H9 (cell line): ENCODE measurements around the gene SNRNP48. TPM values are rescaled to one million over a fixed set of nuclear protein-coding genes. Genes with fewer than 3 reads are reported as not detected.

ENCODE experiments used
- DNase-seq: peaks from one replicate; pipeline ENCODE4 v3.0.0-alpha.2; 2017
- H2AFZ ChIP-seq: one replicate; pipeline ENCODE4 v1.6.1; 2013; ENCODE audit warnings: mild to moderate bottlenecking, low read length, control low read depth, moderate library complexity
- H2AK5ac ChIP-seq: 2 replicates; pipeline ENCODE4 v1.6.1; 2013; ENCODE audit warnings: low read length, control low read depth, mixed read lengths; ENCODE audit not compliant: insufficient read length
- H2BK120ac ChIP-seq: one replicate; pipeline ENCODE4 v1.6.1; 2013; ENCODE audit warnings: low read depth, mild to moderate bottlenecking, low read length, control low read depth, inconsistent platforms; ENCODE audit not compliant: poor library complexity, severe bottlenecking
- H2BK12ac ChIP-seq: 2 replicates; pipeline ENCODE4 v1.6.1; 2013; ENCODE audit warnings: low read length, control low read depth, mixed read lengths, low read depth; ENCODE audit not compliant: insufficient read length
- H2BK15ac ChIP-seq: 2 replicates; pipeline ENCODE4 v1.6.1; 2013; ENCODE audit warnings: low read depth, low read length, control low read depth
- H2BK20ac ChIP-seq: one replicate; pipeline ENCODE4 v1.6.1; 2013; ENCODE audit warnings: low read depth, mild to moderate bottlenecking, low read length, control low read depth, inconsistent platforms; ENCODE audit not compliant: poor library complexity, severe bottlenecking
- H2BK5ac ChIP-seq: 2 replicates; pipeline ENCODE4 v1.6.1; 2013; ENCODE audit warnings: low read length, control low read depth, mixed read lengths; ENCODE audit not compliant: insufficient read length
- H3K14ac ChIP-seq: 2 replicates; pipeline ENCODE4 v1.6.1; 2013; ENCODE audit warnings: low read length, control low read depth; ENCODE audit not compliant: insufficient read depth
- H3K18ac ChIP-seq: 2 replicates; pipeline ENCODE4 v1.6.1; 2013; ENCODE audit warnings: low read depth, mild to moderate bottlenecking, mixed read lengths, low read length, control low read depth; ENCODE audit not compliant: insufficient read length
- H3K23ac ChIP-seq: 2 replicates; pipeline ENCODE4 v1.6.1; 2013; ENCODE audit warnings: low read length, control low read depth, mixed read lengths, low read depth; ENCODE audit not compliant: insufficient read length
- H3K23me2 ChIP-seq: 2 replicates; pipeline ENCODE4 v1.6.1; 2013; ENCODE audit warnings: low read depth, mild to moderate bottlenecking, mixed read lengths, low read length, control low read depth; ENCODE audit not compliant: insufficient read length, poor library complexity, severe bottlenecking
- H3K27ac ChIP-seq: 2 replicates; pipeline ENCODE4 v1.5.1; 2013; ENCODE audit warnings: low read length, control low read depth, mixed read lengths, low read depth; ENCODE audit not compliant: insufficient read length
- H3K27me3 ChIP-seq: 2 replicates; pipeline ENCODE4 v1.6.1; 2013; ENCODE audit warnings: low read length, control low read depth, inconsistent platforms; ENCODE audit not compliant: insufficient read depth
- H3K4ac ChIP-seq: 2 replicates; pipeline ENCODE4 v1.6.1; 2013; ENCODE audit warnings: low read depth, mild to moderate bottlenecking, control low read depth, inconsistent platforms, low read length, moderate library complexity
- H3K4me1 ChIP-seq: 2 replicates; pipeline ENCODE4 v1.6.1; 2013; ENCODE audit warnings: low read length, control low read depth, inconsistent platforms; ENCODE audit not compliant: insufficient read depth
- H3K4me2 ChIP-seq: 2 replicates; pipeline ENCODE4 v1.6.1; 2013; ENCODE audit warnings: low read length, control low read depth, mixed read lengths; ENCODE audit not compliant: insufficient read length, insufficient read depth
- H3K56ac ChIP-seq: 2 replicates; pipeline ENCODE4 v1.6.1; 2013; ENCODE audit warnings: low read depth, mild to moderate bottlenecking, mixed read lengths, low read length, control low read depth; ENCODE audit not compliant: insufficient read length
- H3K79me1 ChIP-seq: 2 replicates; pipeline ENCODE4 v1.6.1; 2013; ENCODE audit warnings: low read depth, mild to moderate bottlenecking, moderate library complexity, low read length, control low read depth, inconsistent platforms; ENCODE audit not compliant: insufficient read depth, poor library complexity, severe bottlenecking
- H3K79me2 ChIP-seq: 2 replicates; pipeline ENCODE4 v1.6.1; 2013; ENCODE audit warnings: low read length, control low read depth, inconsistent platforms; ENCODE audit not compliant: insufficient read depth
- H3K9ac ChIP-seq: 2 replicates; pipeline ENCODE4 v1.6.1; 2013; ENCODE audit warnings: low read length, control low read depth, mixed read lengths; ENCODE audit not compliant: insufficient read length; ENCODE audit errors: extremely low read depth
- H3K9me3 ChIP-seq: one replicate; pipeline ENCODE4 v1.6.1; 2013; ENCODE audit warnings: low read depth, low read length, inconsistent platforms; ENCODE audit not compliant: control insufficient read depth
- H3T11ph ChIP-seq: one replicate; pipeline ENCODE4 v1.6.1; 2013; ENCODE audit warnings: mild to moderate bottlenecking, low read length, control low read depth, inconsistent platforms
- H4K20me1 ChIP-seq: one replicate; pipeline ENCODE4 v1.6.1; 2013; ENCODE audit not compliant: control insufficient read depth, insufficient read length, insufficient read depth
- H4K5ac ChIP-seq: 2 replicates; pipeline ENCODE4 v1.6.1; 2013; ENCODE audit warnings: low read depth, mild to moderate bottlenecking, mixed read lengths, low read length, control low read depth; ENCODE audit not compliant: insufficient read length
- H4K8ac ChIP-seq: replicated peaks from 2 replicates; pipeline ENCODE4 v1.6.1; 2013; ENCODE audit warnings: low read length, control low read depth, mixed read lengths, low read depth; ENCODE audit not compliant: insufficient read length
- H4K91ac ChIP-seq: 2 replicates; pipeline ENCODE4 v1.6.1; 2013; ENCODE audit warnings: low read depth, mild to moderate bottlenecking, moderate library complexity, mixed read lengths, low read length, control low read depth; ENCODE audit not compliant: insufficient read length
- H3K27ac Mint-ChIP-seq, 3 experiments: 2 replicates in 2 of 3; 3 replicates in 1 of 3; pipeline ENCODE4 v1.8.0; 2020 to 2021; ENCODE audit warnings: mixed read lengths in 3 of 3, mild to moderate bottlenecking in 1 of 3, moderate library complexity in 1 of 3
- H3K27me3 Mint-ChIP-seq: 2 replicates; pipeline ENCODE4 v1.8.0; 2021; ENCODE audit warnings: low read depth, mild to moderate bottlenecking, moderate library complexity, mixed read lengths
- H3K36me3 Mint-ChIP-seq, 3 experiments: 2 replicates in 2 of 3; 3 replicates in 1 of 3; pipeline ENCODE4 v1.8.0; 2020 to 2021; ENCODE audit warnings: low read depth in 3 of 3, mixed read lengths in 3 of 3; ENCODE audit not compliant: insufficient read depth in 1 of 3
- H3K4me1 Mint-ChIP-seq, 2 experiments: 2 replicates each; pipeline ENCODE4 v1.8.0; 2020; ENCODE audit warnings: mixed read lengths in 2 of 2
- H3K4me3 Mint-ChIP-seq, 2 experiments: 2 replicates in 1 of 2; 3 replicates in 1 of 2; pipeline ENCODE4 v1.8.0; 2020 to 2021; ENCODE audit warnings: mild to moderate bottlenecking in 2 of 2, mixed read lengths in 2 of 2, moderate library complexity in 1 of 2
- H3K9me3 Mint-ChIP-seq, 2 experiments: 2 replicates in 1 of 2; 3 replicates in 1 of 2; pipeline ENCODE4 v1.8.0; 2020; ENCODE audit warnings: mild to moderate bottlenecking in 2 of 2, mixed read lengths in 2 of 2, moderate library complexity in 1 of 2
- CTCF ChIP-seq: fragments of 200-600 bp; sonication (generic); conservative IDR thresholded peaks from 3 replicates; pipeline ENCODE4 v1.8.0; 2021; ENCODE audit warnings: antibody characterized with exemption, mild to moderate bottlenecking
- WGBS: extraction: QIAGEN DNeasy Blood & Tissue Kit; methylation state at CpG from one replicate; pipeline ENCODE4 v1.1.7; 2013; ENCODE audit warnings: missing lambda C conversion rate, low lambda C conversion rate, mixed read lengths; ENCODE audit not compliant: insufficient read length; ENCODE audit errors: extremely low coverage; 5-methylcytosine and 5-hydroxymethylcytosine counted together
- total RNA-seq: library from RNA; stranded (reverse); gene quantifications from 2 replicates; pipeline ENCODE4 v1.2.1, GENCODE V29; 2021

The SNRNP48 gene
- total RNA-seq, 1 experiment from 2014 or later = 16.9 TPM

- DNase-seq = no peak
- Histone ChIP-seq H3K4me2 (no peak overlapping the region), H3K23ac (no peak overlapping the region), H3T11ph (no peak overlapping the region), H2BK15ac (no peak overlapping the region), H3K79me2 (no peaks in the 10 kb centered on the region), H3K9me3 (no peaks in the 10 kb centered on the region), H2AK5ac (no peak overlapping the region), H3K27ac (no peak overlapping the region), H3K18ac (no peak overlapping the region), H2BK20ac (no peak overlapping the region), H2BK12ac (no peak overlapping the region), H2AFZ (no peak overlapping the region), H3K27me3 (no peaks in the 10 kb centered on the region), H3K23me2 (no peaks in the 10 kb centered on the region), H4K8ac (no peak overlapping the region), H3K14ac (no peak overlapping the region), H3K4me1 (no peaks in the 10 kb centered on the region), H3K4ac (no peak overlapping the region), H4K20me1 (no peaks in the 10 kb centered on the region), H2BK5ac (no peak overlapping the region), H4K91ac (no peak overlapping the region), H2BK120ac (no peak overlapping the region), H3K56ac (no peak overlapping the region), H3K79me1 (no peaks in the 10 kb centered on the region), H4K5ac (no peak overlapping the region), H3K9ac (no peak overlapping the region)
- Mint-ChIP-seq H3K27ac (no peak overlapping the region), H3K9me3 (no peaks in the 10 kb centered on the region), H3K4me1 (no peaks in the 10 kb centered on the region), H3K4me3 (no peak overlapping the region), H3K27me3 (no peaks in the 10 kb centered on the region; the same call in 1 of the 2 replicates), H3K36me3 (no peaks in the 10 kb centered on the region)
- WGBS = no CpG with 5 or more reads among the region's 4 CpGs
- no peak for TF ChIP-seq CTCF
Observed at GRCh38 chr6:7642791-7643190, 52.8 kb downstream of the SNRNP48 start.
